GM23338 (cell line): Measurements from ENCODE around the gene HECTD1.

ENCODE experiments used
- EZH2 ChIP-seq: fragments of 200-600 bp; sonication (generic); IDR thresholded peaks from one replicate; pipeline ENCODE4 v1.8.0; 2017; ENCODE audit warnings: antibody characterized with exemption, mild to moderate bottlenecking, low read depth; ENCODE audit not compliant: unreplicated experiment
- EZH2phosphoT487 ChIP-seq: fragments of 200-600 bp; sonication (generic); IDR thresholded peaks from one replicate; pipeline ENCODE4 v1.8.1; 2018; ENCODE audit warnings: antibody characterized with exemption; ENCODE audit not compliant: unreplicated experiment
- JUNB ChIP-seq: IDR thresholded peaks from one replicate; pipeline ENCODE4 v1.6.1; 2016; ENCODE audit warnings: antibody characterized with exemption; ENCODE audit not compliant: unreplicated experiment
- NANOG ChIP-seq: IDR thresholded peaks from 2 replicates; pipeline ENCODE4 v1.6.1; 2016; ENCODE audit warnings: antibody characterized with exemption, borderline replicate concordance
- POLR2AphosphoS5 ChIP-seq: IDR thresholded peaks from 2 replicates; pipeline ENCODE4 v1.6.1; 2016; ENCODE audit warnings: antibody characterized with exemption, low read depth
- TF ChIP-seq, protein P1 (sequence below), 2 experiments: fragments of 200-600 bp in 1 of 2; sonication (generic) in 1 of 2; conservative IDR thresholded peaks; 2 replicates each; pipeline versions ENCODE4 v1.5.1 to v1.6.1; 2016 to 2017; ENCODE audit warnings: antibody characterized with exemption in 2 of 2, low read depth in 2 of 2, mild to moderate bottlenecking in 2 of 2, moderate library complexity in 1 of 2
- TF ChIP-seq, protein P2 (sequence below): IDR thresholded peaks from one replicate; pipeline ENCODE4 v1.6.1; 2018; ENCODE audit warnings: antibody characterized with exemption; ENCODE audit not compliant: unreplicated experiment

DNA sequence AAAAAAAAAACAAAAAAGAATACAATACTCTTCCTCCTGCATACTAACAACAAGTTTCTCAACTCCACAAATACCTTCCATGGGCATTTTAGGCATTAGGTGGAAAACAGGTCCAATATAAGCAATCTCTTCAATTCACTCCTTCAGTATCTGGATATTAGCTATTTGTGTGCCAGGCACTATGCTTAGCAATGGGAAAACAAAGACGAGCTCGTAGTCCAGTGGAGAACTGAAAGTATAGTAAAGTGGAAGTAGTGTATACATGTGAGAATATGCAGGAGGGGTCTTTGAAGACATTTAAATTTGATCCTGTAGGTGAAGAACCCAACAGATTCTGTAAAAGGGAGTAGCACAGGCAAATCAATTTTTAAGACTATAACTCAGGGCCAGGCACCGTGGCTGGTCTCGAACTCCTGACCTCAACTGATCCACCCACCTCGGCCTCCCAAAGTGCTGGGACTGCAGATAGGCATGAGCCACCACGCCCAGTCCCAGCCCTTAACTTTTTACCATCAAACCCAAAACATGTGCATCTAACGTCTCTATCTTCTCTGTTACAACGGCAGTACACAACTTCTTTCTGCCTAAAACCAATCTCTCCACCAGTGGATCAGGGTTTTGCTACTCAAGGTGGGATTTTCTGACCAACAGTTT is 10.6 kb downstream of the HECTD1 start:
- TF ChIP-seq POLR2AphosphoS5 (no peak), EZH2 (no peak), NANOG (no peak), JUNB (no peak), EZH2phosphoT487 (no peak)
- TF ChIP-seq, protein P1, sequence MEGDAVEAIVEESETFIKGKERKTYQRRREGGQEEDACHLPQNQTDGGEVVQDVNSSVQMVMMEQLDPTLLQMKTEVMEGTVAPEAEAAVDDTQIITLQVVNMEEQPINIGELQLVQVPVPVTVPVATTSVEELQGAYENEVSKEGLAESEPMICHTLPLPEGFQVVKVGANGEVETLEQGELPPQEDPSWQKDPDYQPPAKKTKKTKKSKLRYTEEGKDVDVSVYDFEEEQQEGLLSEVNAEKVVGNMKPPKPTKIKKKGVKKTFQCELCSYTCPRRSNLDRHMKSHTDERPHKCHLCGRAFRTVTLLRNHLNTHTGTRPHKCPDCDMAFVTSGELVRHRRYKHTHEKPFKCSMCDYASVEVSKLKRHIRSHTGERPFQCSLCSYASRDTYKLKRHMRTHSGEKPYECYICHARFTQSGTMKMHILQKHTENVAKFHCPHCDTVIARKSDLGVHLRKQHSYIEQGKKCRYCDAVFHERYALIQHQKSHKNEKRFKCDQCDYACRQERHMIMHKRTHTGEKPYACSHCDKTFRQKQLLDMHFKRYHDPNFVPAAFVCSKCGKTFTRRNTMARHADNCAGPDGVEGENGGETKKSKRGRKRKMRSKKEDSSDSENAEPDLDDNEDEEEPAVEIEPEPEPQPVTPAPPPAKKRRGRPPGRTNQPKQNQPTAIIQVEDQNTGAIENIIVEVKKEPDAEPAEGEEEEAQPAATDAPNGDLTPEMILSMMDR (conservative IDR thresholded peaks at IDR 0.05; ENCODE audit: low read depth in 2 of 2) = no peak
- TF ChIP-seq, protein P2, sequence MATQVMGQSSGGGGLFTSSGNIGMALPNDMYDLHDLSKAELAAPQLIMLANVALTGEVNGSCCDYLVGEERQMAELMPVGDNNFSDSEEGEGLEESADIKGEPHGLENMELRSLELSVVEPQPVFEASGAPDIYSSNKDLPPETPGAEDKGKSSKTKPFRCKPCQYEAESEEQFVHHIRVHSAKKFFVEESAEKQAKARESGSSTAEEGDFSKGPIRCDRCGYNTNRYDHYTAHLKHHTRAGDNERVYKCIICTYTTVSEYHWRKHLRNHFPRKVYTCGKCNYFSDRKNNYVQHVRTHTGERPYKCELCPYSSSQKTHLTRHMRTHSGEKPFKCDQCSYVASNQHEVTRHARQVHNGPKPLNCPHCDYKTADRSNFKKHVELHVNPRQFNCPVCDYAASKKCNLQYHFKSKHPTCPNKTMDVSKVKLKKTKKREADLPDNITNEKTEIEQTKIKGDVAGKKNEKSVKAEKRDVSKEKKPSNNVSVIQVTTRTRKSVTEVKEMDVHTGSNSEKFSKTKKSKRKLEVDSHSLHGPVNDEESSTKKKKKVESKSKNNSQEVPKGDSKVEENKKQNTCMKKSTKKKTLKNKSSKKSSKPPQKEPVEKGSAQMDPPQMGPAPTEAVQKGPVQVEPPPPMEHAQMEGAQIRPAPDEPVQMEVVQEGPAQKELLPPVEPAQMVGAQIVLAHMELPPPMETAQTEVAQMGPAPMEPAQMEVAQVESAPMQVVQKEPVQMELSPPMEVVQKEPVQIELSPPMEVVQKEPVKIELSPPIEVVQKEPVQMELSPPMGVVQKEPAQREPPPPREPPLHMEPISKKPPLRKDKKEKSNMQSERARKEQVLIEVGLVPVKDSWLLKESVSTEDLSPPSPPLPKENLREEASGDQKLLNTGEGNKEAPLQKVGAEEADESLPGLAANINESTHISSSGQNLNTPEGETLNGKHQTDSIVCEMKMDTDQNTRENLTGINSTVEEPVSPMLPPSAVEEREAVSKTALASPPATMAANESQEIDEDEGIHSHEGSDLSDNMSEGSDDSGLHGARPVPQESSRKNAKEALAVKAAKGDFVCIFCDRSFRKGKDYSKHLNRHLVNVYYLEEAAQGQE = no peak
